Cardiac fibroblast (primary cell): ENCODE results near the gene METTL26.
A peak's percentile ranks its signal among the peaks of the same experiment; 100 is the strongest.

ENCODE experiments used
- DNase-seq, 2 donors: peaks; one replicate each; pipeline versions ENCODE4 v3.0.0 to v3.0.0-alpha.2; 2010; ENCODE audit warnings: low read depth in 2 of 2
- H3K4me3 ChIP-seq, 2 donors: replicated peaks in 1 of 2; 1 replicate in 1 of 2; 2 replicates in 1 of 2; pipeline ENCODE4 v1.5.1; 2011; ENCODE audit warnings: low read depth in 2 of 2, low read length in 2 of 2, mild to moderate bottlenecking in 2 of 2, moderate library complexity in 1 of 2
- CTCF ChIP-seq: IDR thresholded peaks from one replicate; pipeline ENCODE4 v1.5.1; 2011; ENCODE audit warnings: low read depth, mild to moderate bottlenecking, low read length, inconsistent platforms

METTL26 gene

GRCh38 chr16:592518-593306 lies 43.4 kb downstream of the METTL26 start:
- no peak overlapping the region for H3K4me3 ChIP-seq
- DNase-seq, result peak; percentile 26 to 44
- TF ChIP-seq CTCF, result no peak

GRCh38 chr16:591892-592517 lies 44.1 kb downstream of the METTL26 start:
- no peak for DNase-seq
- TF ChIP-seq CTCF, result no peak
- no peak overlapping the region for H3K4me3 ChIP-seq

GRCh38 chr16:591231-591630 lies 44.9 kb downstream of the METTL26 start:
- no peak for DNase-seq
- no peak for TF ChIP-seq CTCF
- H3K4me3 ChIP-seq, result peak overlapping the region; percentile 83 to 88

- no peak for TF ChIP-seq CTCF
- DNase-seq, result no peak
- peak overlapping the region; percentile 83 to 88 for H3K4me3 ChIP-seq
These were observed 45.3 kb downstream of the METTL26 start for GRCh38 chr16:590815-591200.

- TF ChIP-seq CTCF, result no peak
- DNase-seq, result peak; percentile 47 to 58
These were observed 45.8 kb downstream of the METTL26 start for GRCh38 chr16:590188-590814.

GRCh38 chr16:589658-590187 lies 46.4 kb downstream of the METTL26 start, which contains the start of gene RAB40C:
Gene RAB40C (plus strand): TSS chr16:590066. CDS start chr16:590292, 226 bp downstream.
- TF ChIP-seq CTCF, result peak; percentile 8
- peak; percentile 99 for DNase-seq
- H3K4me3 ChIP-seq, result peak within 1 kb of the TSS; percentile 83 to 93

More at GRCh38 chr16:590188-590814, 45.8 kb downstream of the METTL26 start:
- H3K4me3 ChIP-seq, result peak overlapping the region; percentile 83 to 88
